Endothelial cell of umbilical vein (primary cell): ENCODE data around the gene KHSRP.

Source experiments
- POLR2A ChIP-seq: IDR thresholded peaks from 2 replicates; pipeline ENCODE4 v1.6.1; 2012; ENCODE audit warnings: low read depth, mild to moderate bottlenecking, control low read depth, low read length
- TF ChIP-seq, protein P1 (sequence below), 2 donors: IDR thresholded peaks; 1 replicate in 1 of 2; 2 replicates in 1 of 2; pipeline ENCODE4 v1.5.1; 2011; ENCODE audit warnings: low read length in 2 of 2, mild to moderate bottlenecking in 2 of 2, moderate library complexity in 2 of 2, control low read depth in 1 of 2, inconsistent platforms in 1 of 2, low read depth in 1 of 2; ENCODE audit not compliant: insufficient read depth in 1 of 2; ENCODE audit errors: extremely low read depth in 1 of 2

DNA sequence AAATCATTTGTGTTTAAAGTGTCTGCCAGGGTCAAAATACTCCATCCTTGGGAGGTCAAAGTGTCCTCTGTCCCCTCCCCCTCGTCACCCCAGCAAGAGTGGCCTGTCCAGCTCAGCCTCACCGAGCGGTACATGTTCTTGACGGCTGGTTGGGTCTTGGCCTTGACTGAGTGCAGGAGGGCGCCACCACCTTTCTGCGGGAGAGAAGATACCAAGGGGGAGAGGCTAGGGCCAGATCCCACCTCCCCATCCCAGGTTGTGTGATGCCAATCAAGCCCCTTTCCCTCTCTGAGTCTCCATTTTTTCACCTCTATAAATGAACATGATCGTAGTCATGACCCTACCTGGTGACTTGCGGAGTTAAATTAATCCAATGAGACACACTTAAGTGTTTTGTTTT is 45.6 kb upstream of the KHSRP start:
- TF ChIP-seq, protein P1, sequence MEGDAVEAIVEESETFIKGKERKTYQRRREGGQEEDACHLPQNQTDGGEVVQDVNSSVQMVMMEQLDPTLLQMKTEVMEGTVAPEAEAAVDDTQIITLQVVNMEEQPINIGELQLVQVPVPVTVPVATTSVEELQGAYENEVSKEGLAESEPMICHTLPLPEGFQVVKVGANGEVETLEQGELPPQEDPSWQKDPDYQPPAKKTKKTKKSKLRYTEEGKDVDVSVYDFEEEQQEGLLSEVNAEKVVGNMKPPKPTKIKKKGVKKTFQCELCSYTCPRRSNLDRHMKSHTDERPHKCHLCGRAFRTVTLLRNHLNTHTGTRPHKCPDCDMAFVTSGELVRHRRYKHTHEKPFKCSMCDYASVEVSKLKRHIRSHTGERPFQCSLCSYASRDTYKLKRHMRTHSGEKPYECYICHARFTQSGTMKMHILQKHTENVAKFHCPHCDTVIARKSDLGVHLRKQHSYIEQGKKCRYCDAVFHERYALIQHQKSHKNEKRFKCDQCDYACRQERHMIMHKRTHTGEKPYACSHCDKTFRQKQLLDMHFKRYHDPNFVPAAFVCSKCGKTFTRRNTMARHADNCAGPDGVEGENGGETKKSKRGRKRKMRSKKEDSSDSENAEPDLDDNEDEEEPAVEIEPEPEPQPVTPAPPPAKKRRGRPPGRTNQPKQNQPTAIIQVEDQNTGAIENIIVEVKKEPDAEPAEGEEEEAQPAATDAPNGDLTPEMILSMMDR (IDR thresholded peaks at IDR 0.05; ENCODE audit: extremely low read depth in 1 of 2, insufficient read depth in 1 of 2, low read depth in 1 of 2, low read length in 2 of 2) = no peak
- no peak for TF ChIP-seq POLR2A
